Measurements from ENCODE around the gene TRMO. TPM values are rescaled to one million over a fixed set of nuclear protein-coding genes. Genes with fewer than 3 reads are reported as not detected.

TRMO gene
- total RNA-seq, 1 experiment from 2014 or later = 8.6 TPM

GRCh38 chr9:97934321-97935115 is 12.2 kb upstream of the TRMO start:
- Histone ChIP-seq H4K91ac (ENCODE audit: insufficient read length, low read depth, low read length) (no peak overlapping the region), H4K20me1 (ENCODE audit: control insufficient read depth, insufficient read depth, insufficient read length) (no peaks in the 10 kb centered on the region), H3K23ac (ENCODE audit: insufficient read length, low read depth, low read length) (no peak overlapping the region), H3T11ph (ENCODE audit: low read length) (no peak overlapping the region), H3K18ac (ENCODE audit: insufficient read length, low read depth, low read length) (no peak overlapping the region), H2BK20ac (ENCODE audit: low read depth, low read length, poor library complexity, severe bottlenecking) (no peak overlapping the region), H3K23me2 (ENCODE audit: insufficient read length, low read depth, low read length, poor library complexity, severe bottlenecking) (no peaks in the 10 kb centered on the region), H3K79me1 (ENCODE audit: insufficient read depth, low read depth, low read length, poor library complexity, severe bottlenecking) (no peaks in the 10 kb centered on the region), H3K56ac (ENCODE audit: insufficient read length, low read depth, low read length) (no peak overlapping the region), H3K27me3 (ENCODE audit: insufficient read depth, low read length) (no peaks in the 10 kb centered on the region; the same call in 1 of the 2 replicates), H3K79me2 (ENCODE audit: insufficient read depth, low read length) (no peaks in the 10 kb centered on the region), H2AK5ac (ENCODE audit: insufficient read length, low read length) (no peak overlapping the region), H2BK12ac (ENCODE audit: insufficient read length, low read depth, low read length) (no peak overlapping the region), H4K8ac (replicated peaks; ENCODE audit: insufficient read length, low read depth, low read length) (no peak overlapping the region), H3K9ac (ENCODE audit: extremely low read depth, insufficient read length, low read length) (no peak overlapping the region), H2BK120ac (ENCODE audit: low read depth, low read length, poor library complexity, severe bottlenecking) (no peak overlapping the region), H3K4me1 (ENCODE audit: insufficient read depth, low read length) (no peaks in the 10 kb centered on the region), H3K14ac (ENCODE audit: insufficient read depth, low read length) (no peak overlapping the region), H3K9me3 (ENCODE audit: control insufficient read depth, low read depth, low read length) (no peaks in the 10 kb centered on the region), H3K27ac (ENCODE audit: insufficient read length, low read depth, low read length) (no peak overlapping the region), H2BK5ac (ENCODE audit: insufficient read length, low read length) (no peak overlapping the region), H4K5ac (ENCODE audit: insufficient read length, low read depth, low read length) (no peak overlapping the region), H2BK15ac (ENCODE audit: low read depth, low read length) (no peak overlapping the region), H3K4me2 (ENCODE audit: insufficient read depth, insufficient read length, low read length) (no peak overlapping the region), H2AFZ (ENCODE audit: low read length) (no peak overlapping the region), H3K4ac (ENCODE audit: low read depth, low read length) (no peak overlapping the region)
- Mint-ChIP-seq H3K9me3 (no peaks in the 10 kb centered on the region), H3K4me1 (no peaks in the 10 kb centered on the region), H3K27ac (no peak overlapping the region), H3K36me3 (ENCODE audit: insufficient read depth in 1 of 3, low read depth in 3 of 3) (no peaks in the 10 kb centered on the region), H3K4me3 (no peak overlapping the region), H3K27me3 (ENCODE audit: low read depth) (peaks cover 59% of the 10 kb centered on the region)
- no peak for TF ChIP-seq CTCF (conservative IDR thresholded peaks at IDR 0.05)
- DNase-seq = no peak
- no CpG with 5 or more reads among the region's 6 CpGs for WGBS (ENCODE audit: extremely low coverage, insufficient read length, low lambda C conversion rate)

Measured in H9 (cell line).